GM12874 (cell line): Measurements from ENCODE around the gene SIM2.

ENCODE experiments used
- CTCF ChIP-seq: IDR thresholded peaks from 2 replicates; pipeline ENCODE4 v1.5.1; 2011; ENCODE audit warnings: low read depth, mild to moderate bottlenecking, control low read depth, low read length, moderate library complexity; ENCODE audit not compliant: insufficient read depth

Gene SIM2

GRCh38 chr21:36690628-36691554 is 8.0 kb upstream of the SIM2 start:
- TF ChIP-seq CTCF, result no peak

GRCh38 chr21:36691555-36692041 is 7.3 kb upstream of the SIM2 start:
- no peak for TF ChIP-seq CTCF

- TF ChIP-seq CTCF, result no peak
These were observed 6.6 kb upstream of the SIM2 start for GRCh38 chr21:36692114-36692834.

- TF ChIP-seq CTCF, result 0 out of 2 replicates have a peak, but pooled peaks have one; percentile 16
These were observed 6.0 kb upstream of the SIM2 start for GRCh38 chr21:36692835-36693488.

- TF ChIP-seq CTCF, result no peak
These were observed 5.4 kb upstream of the SIM2 start for GRCh38 chr21:36693489-36694030.

GRCh38 chr21:36694031-36694515 is 4.8 kb upstream of the SIM2 start:
- TF ChIP-seq CTCF, result no peak
